GM21515 (cell line): ENCODE data around the gene JAKMIP1.

ENCODE experiments used
- ATAC-seq: cut with Tn5 transposase; IDR thresholded peaks from one replicate; pipeline ENCODE4 v1.9.1; 2021; ENCODE audit not compliant: unreplicated experiment

JAKMIP1 gene

DNA sequence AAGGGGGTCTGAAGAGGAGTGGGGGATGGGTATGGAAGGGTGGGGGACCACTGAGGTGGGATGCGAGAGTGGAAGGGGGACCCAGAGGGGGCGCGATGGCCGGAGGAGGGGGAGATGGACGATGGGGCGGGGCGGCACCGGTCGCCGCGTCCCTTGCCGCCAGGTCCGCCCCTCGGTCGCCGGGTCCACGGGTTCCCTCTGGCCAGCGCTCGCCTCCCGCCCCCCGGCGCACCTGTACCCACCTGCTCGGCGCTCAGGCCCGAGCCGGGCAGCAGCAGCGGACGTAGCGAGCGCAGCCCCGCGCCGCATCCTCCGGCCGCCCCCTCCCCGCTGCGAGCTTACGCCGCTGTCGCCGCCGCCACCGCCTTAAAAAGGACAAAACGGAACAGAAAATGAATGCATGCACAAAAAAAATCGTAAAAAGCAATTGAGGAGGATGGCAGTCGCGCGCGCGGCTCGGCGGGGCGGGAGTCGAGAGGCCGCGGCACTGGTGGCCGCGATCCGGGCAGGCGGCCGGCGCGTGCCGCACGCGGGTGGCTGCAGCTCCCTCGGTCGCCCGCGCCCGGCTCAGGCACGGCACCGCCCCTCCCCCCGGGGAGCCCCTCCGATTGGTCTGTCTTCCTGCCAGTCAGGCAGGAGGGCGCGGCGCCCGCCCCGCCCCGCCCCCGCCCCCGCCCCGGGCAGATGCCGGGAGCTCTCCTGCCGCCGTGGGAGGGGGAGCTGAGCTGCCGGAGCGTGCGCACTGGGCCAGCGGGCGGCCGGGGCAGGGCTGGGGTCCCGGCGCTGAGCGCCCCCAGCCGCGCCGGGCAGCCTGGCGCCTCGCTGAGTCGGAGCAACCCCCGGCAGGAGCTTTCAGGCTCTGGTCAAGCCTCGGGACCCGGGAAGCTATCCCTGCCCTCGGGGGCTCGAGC, at the start of gene JAKMIP1:
Gene JAKMIP1, minus strand, starts transcription at position 539 of the 911 bp plus-strand sequence. CDS start 87,699 bp downstream, outside the sequence.
- ATAC-seq, result peak; percentile 70

DNA sequence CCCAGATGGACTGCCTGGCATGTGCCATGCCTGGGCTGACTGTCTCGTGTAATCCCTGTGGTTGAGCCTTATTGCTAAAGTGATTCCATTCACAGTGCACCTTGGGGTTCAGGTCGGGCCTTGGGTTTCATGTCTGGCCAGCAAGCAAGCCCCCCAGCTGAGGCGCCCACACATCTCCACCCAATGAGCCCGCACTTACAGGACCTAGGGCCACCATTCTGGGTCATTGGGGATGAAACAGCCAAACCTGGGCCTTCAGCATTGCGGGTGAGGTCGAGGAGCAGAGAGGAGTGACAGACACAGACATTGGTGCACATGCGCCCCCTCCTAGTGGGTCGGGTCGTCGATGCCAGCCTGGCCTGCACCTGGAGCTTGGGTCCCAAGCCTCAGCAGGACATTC, 48.0 kb upstream of the JAKMIP1 start:
- ATAC-seq, result no peak

DNA sequence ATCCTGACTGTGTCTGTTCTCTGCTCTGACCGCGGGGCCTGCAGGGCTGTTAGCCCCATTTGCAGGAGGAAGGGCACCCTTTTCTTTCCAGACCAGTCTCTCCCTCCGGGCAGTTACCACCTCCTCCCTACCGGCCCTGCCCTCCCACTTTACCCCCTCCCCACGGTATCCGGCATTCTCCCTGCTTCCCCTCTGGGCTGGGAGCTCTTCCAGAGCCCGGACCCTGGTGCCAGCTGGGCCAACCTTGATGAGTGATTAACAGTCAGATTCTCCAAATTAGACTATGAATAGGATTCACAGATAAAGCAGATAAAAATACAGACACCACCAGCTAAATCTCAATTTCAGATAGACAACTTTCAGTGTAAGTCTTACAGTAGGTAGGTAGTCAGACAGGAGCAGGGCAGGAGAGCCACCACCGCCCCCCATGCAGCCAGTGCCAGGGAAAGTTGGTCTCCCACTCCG, 45.9 kb upstream of the JAKMIP1 start:
- ATAC-seq, result no peak

- ATAC-seq, result no peak
These were observed 45.2 kb upstream of the JAKMIP1 start for GRCh38 chr4:6245246-6246169.

- no peak for ATAC-seq
These were observed 42.1 kb upstream of the JAKMIP1 start for GRCh38 chr4:6242271-6243029.

DNA sequence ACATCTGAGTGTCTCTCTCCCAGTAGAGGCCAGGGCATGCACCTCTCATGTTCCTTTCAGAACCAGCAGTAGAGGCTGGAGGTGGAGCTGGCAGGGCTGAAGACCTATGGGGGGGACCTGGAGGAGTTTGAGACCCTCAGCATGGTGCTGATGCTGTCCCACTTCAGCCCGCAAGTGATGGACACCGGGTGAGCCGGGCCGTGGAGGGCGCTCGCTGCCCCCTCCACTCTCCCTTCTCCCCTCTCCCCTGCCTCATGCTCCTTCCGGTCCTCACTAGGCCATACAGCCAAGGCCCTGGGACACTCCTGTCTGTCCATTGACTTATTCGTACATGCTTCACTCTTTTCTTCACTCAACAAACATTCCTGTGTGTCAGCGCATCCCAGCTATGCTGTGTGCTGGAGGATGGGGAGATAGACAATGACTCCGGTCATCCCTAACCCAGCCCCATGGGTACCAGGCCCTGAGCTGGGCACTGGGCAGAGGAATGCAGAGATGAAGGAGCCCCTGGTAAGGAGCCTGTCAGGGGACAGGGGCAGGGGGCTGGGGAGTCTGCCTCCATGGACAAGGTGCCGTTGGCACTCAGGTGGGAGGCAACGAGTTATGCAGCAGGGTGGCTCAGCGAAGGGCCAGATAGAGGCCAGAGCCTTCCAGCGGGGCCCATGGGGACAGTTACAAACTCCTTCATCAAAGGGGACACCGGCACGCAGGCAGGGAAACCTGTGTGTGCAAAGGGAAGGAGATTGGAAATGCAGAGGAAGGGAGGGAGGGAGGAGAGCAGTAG, 40.9 kb upstream of the JAKMIP1 start:
- ATAC-seq, result no peak

DNA sequence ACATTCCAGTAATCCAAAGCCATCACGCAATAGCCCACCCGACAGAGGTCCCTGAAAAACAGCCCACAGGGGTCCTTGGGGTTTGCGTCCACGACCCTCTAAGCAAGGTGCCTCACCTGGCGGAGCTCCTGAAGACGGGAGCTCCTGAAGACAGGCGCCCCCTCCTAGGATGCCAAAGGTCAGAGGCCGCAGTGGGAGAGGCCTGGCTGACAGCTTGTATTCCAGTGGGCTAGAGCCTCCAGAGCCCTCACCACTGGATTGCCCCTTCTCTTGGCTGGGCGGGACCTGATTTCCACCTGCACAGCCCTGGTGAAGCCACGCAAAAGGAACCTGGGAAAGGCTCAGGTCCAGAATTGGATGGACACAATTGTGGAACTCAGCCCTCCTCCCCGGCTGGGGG, 39.6 kb upstream of the JAKMIP1 start:
- no peak for ATAC-seq

- no peak for ATAC-seq
These were observed 39.1 kb upstream of the JAKMIP1 start for GRCh38 chr4:6239486-6239885.

DNA sequence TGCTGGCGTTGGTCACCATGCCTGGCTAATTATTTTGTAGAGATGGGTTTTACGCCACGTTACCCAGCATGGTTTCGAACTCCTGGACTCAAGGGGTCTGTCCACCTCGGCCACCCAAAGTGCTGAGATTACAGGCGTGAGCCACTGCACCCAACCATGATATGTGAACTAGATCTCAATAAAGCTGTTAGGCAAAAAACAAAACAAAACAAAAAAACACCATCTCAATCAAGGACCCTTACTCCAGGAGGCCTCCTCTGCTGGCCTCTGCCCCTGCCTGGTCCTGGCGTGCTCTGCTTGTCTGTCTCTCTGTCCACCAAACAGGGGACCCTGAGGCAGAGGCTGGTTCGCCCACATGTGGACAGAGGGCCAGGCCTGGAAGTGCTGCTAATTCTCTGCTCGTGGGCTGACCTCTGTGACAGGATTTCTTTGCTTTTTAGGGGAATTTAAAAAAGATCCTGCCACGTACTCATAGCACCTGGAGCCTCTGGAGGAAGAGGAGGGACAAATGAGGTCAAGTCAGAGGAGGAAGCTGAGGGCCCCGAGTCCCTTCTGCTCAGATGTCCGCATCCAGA, 36.6 kb upstream of the JAKMIP1 start:
- ATAC-seq, result no peak

DNA sequence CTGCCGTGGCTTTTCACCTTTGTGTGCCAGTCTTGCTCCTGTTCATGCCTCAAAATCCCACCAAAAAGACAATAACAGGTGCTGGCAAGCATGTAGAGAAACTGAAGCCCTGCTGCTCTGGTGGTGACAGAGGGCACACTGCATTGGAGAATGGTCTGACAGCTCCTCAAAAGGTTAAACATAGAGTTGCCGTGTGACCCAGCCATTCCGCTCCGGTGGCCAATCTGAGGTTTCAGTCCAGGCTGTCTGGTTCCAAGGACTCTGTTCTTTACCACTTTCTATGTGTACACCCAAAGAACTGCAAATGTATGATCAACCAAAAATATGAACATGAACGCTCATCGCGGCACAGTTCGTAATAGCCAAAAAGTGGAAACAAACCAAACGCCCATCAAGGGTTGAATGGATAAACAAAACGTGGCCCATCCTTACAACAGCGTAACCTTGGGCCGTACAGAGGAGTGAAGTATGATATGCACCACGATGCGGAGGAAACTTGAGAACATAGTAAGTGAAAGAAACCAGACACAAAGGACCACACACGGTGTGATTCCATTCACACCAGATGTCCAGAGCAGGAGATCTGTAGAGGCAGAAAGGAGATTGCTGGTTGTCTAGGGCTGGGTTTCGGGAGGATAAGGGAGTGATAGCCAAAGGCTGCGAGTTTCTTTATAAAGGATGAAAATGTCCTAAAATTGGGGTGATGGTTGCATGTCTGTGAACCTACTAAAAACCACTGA, 35.7 kb upstream of the JAKMIP1 start:
- ATAC-seq, result no peak

DNA sequence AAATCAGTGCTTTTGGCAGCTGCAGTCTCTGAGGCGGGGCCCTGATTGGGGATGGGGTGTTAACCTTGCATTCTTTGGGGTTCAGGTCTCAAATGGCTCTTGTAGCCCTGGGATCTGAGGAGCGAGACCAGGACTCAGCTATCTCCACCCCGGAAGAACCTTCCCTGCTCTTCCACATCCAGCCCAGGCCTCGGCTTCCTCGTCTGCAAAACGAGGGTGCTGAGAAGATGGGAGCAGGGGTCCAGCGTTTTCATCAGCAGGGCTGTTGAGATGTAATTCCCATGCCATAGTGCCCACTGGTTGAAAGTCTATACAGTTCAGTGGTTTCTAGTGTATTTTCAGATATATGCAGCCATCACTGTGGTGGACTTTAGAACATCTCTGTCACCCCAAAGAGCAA, 34.7 kb upstream of the JAKMIP1 start:
- ATAC-seq, result no peak

DNA sequence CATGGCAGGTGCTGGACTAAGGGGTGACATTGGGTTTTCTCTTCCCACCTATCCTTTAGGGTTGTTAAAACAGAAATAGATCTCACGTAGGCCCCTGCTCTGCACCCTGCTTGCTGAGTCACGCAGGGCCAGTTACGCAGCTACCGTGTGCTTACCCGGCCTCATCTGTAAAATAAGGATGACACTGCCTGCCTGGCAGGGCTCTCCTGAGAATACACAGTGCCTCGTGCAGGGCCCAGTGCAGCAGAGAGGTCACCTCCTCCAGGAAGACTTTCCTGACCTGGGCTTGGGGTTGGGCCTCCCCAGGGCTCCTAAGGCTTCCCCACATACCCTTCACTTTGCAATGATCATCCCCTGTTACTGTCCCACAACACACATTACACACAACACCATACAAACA, 33.6 kb upstream of the JAKMIP1 start:
- ATAC-seq, result no peak

- no peak for ATAC-seq
These were observed 32.8 kb upstream of the JAKMIP1 start for GRCh38 chr4:6232836-6233785.

DNA sequence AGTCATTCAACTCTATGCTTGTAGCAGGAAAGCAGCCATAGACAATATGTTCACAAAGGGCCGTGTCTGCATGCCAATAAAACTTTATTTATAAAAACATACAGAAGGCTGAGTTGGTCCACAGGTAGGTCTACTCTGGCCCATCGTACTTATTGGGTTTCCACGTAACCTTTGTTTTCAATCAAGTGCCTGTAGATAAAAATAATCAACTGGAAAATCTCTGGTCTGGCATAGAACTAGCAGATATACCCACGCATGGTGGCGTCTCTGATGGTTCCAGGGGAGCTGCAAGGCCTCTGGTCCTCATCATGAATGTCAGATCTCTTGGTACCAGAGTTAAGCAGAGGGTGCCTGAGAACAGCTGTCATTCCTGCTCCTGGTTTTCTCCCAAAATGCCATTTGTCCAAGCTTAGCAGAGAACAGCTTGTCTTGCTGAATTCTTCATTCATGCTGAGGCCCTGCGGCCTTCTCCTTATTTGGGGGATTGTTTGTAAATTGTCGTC, 31.4 kb upstream of the JAKMIP1 start:
- ATAC-seq, result no peak

- ATAC-seq, result no peak
These were observed 30.7 kb upstream of the JAKMIP1 start for GRCh38 chr4:6230827-6231662.

GRCh38 chr4:6230502-6230785, 30.1 kb upstream of the JAKMIP1 start:
- ATAC-seq, result no peak
